NT2/D1 (cell line): ENCODE data around the gene INAFM1.

Experiments
- SUZ12 ChIP-seq: IDR thresholded peaks from 2 replicates; pipeline ENCODE4 v1.6.1; 2011; ENCODE audit not compliant: insufficient read length, insufficient read depth; ENCODE audit errors: extremely low read depth
- YY1 ChIP-seq: IDR thresholded peaks from 2 replicates; pipeline ENCODE4 v1.6.1; 2011; ENCODE audit not compliant: insufficient read length, insufficient read depth
- ZNF274 ChIP-seq: IDR thresholded peaks from 2 replicates; pipeline ENCODE4 v1.6.1; 2011; ENCODE audit warnings: mild to moderate bottlenecking, low read depth, low read length

GRCh38 chr19:47266401-47266941 is 8.2 kb upstream of the INAFM1 start:
- TF ChIP-seq SUZ12 (no peak), ZNF274 (no peak), YY1 (no peak)
